Neural crest cell (in vitro differentiated cells): Measurements from ENCODE around the gene GMCL1. TPM values are rescaled to one million over a fixed set of nuclear protein-coding genes. Genes with fewer than 3 reads are reported as not detected.

Experiments used
- DNase-seq: peaks from one replicate; pipeline ENCODE4 v3.0.0; 2021; ENCODE audit warnings: low read depth, mixed read lengths, low spot score
- H3K27ac Mint-ChIP-seq: one replicate; pipeline ENCODE4 v1.8.0; 2021; ENCODE audit warnings: mild to moderate bottlenecking, mixed read lengths; ENCODE audit not compliant: unreplicated experiment
- H3K27me3 Mint-ChIP-seq: 2 replicates; pipeline ENCODE4 v1.8.0; 2021; ENCODE audit warnings: low read depth, mild to moderate bottlenecking, mixed read lengths
- H3K36me3 Mint-ChIP-seq: 2 replicates; pipeline ENCODE4 v1.8.0; 2021; ENCODE audit warnings: low read depth, mild to moderate bottlenecking, mixed read lengths
- H3K4me1 Mint-ChIP-seq: 2 replicates; pipeline ENCODE4 v1.8.0; 2021; ENCODE audit warnings: mixed read lengths
- H3K4me3 Mint-ChIP-seq: one replicate; pipeline ENCODE4 v1.8.0; 2021; ENCODE audit warnings: mild to moderate bottlenecking, mixed read lengths
- H3K9me3 Mint-ChIP-seq: 2 replicates; pipeline ENCODE4 v1.8.0; 2021; ENCODE audit warnings: mixed read lengths
- CTCF ChIP-seq: fragments of 200-600 bp; sonication (generic); conservative IDR thresholded peaks from 2 replicates; pipeline ENCODE4 v1.5.0; 2021; ENCODE audit warnings: antibody characterized with exemption, mild to moderate bottlenecking
- total RNA-seq: library from RNA; stranded (reverse); gene quantifications from 2 replicates; pipeline ENCODE4 v1.2.1, GENCODE V29; 2021

The GMCL1 gene
- total RNA-seq, 1 donor from 2014 or later: 21.6 TPM

- Mint-ChIP-seq H3K27ac (no peak overlapping the region), H3K4me1 (peaks cover 31% of the 10 kb centered on the region), H3K4me3 (no peak overlapping the region), H3K36me3 (no peaks in the 10 kb centered on the region), H3K9me3 (no peaks in the 10 kb centered on the region), H3K27me3 (no peaks in the 10 kb centered on the region)
- no peak for TF ChIP-seq CTCF
- no peak for DNase-seq
Measured at GRCh38 chr2:69835666-69836065, 6.2 kb downstream of the GMCL1 start.

GRCh38 chr2:69836316-69836715, 6.9 kb downstream of the GMCL1 start:
- H3K36me3 Mint-ChIP-seq: no peaks in the 10 kb centered on the region
- no peaks in the 10 kb centered on the region for H3K27me3 Mint-ChIP-seq
- no peak overlapping the region for H3K27ac Mint-ChIP-seq
- peaks cover 28% of the 10 kb centered on the region for H3K4me1 Mint-ChIP-seq
- no peak for DNase-seq
- TF ChIP-seq CTCF: no peak
- H3K4me3 Mint-ChIP-seq: no peak overlapping the region
- H3K9me3 Mint-ChIP-seq: no peaks in the 10 kb centered on the region

GRCh38 chr2:69837533-69837932, 8.1 kb downstream of the GMCL1 start:
- H3K27ac Mint-ChIP-seq: no peak overlapping the region
- peaks cover 22% of the 10 kb centered on the region for H3K4me1 Mint-ChIP-seq
- H3K27me3 Mint-ChIP-seq: no peaks in the 10 kb centered on the region
- no peaks in the 10 kb centered on the region for H3K36me3 Mint-ChIP-seq
- TF ChIP-seq CTCF: no peak
- H3K4me3 Mint-ChIP-seq: no peak overlapping the region
- H3K9me3 Mint-ChIP-seq: no peaks in the 10 kb centered on the region
- no peak for DNase-seq

- H3K9me3 Mint-ChIP-seq: no peaks in the 10 kb centered on the region
- no peaks in the 10 kb centered on the region for H3K4me1 Mint-ChIP-seq
- H3K27me3 Mint-ChIP-seq: no peaks in the 10 kb centered on the region
- no peak for TF ChIP-seq CTCF
- DNase-seq: no peak
- H3K4me3 Mint-ChIP-seq: no peak overlapping the region
- peaks cover 6% of the 10 kb centered on the region for H3K36me3 Mint-ChIP-seq
- no peak overlapping the region for H3K27ac Mint-ChIP-seq
Measured at GRCh38 chr2:69843993-69844392, 14.5 kb downstream of the GMCL1 start.

- no peaks in the 10 kb centered on the region for H3K4me1 Mint-ChIP-seq
- no peaks in the 10 kb centered on the region for H3K9me3 Mint-ChIP-seq
- H3K4me3 Mint-ChIP-seq: no peak overlapping the region
- H3K27me3 Mint-ChIP-seq: no peaks in the 10 kb centered on the region
- TF ChIP-seq CTCF: no peak
- H3K36me3 Mint-ChIP-seq: peaks cover 6% of the 10 kb centered on the region
- H3K27ac Mint-ChIP-seq: no peak overlapping the region
- DNase-seq: no peak
Measured at GRCh38 chr2:69844560-69844959, 15.1 kb downstream of the GMCL1 start.
